Measurements from ENCODE around the gene SEPTIN10. TPM values are rescaled to one million over a fixed set of nuclear protein-coding genes. Genes with fewer than 3 reads are reported as not detected.

SEPTIN10 gene
- total RNA-seq, 1 experiment from 2014 or later: 105 TPM

GRCh38 chr2:109615637-109616144, 1.9 kb upstream of the SEPTIN10 start:
- peak; percentile 20 for TF ChIP-seq CTCF (IDR thresholded peaks at IDR 0.05; ENCODE audit: unreplicated experiment)
- Mint-ChIP-seq H3K36me3 (ENCODE audit: insufficient read depth, unreplicated experiment) (peaks cover 9% of the 10 kb centered on the region), H3K27ac (ENCODE audit: low read depth, unreplicated experiment) (peak overlapping the region; percentile 89), H3K4me1 (ENCODE audit: insufficient read depth, unreplicated experiment) (peaks cover 7% of the 10 kb centered on the region), H3K27me3 (ENCODE audit: insufficient read depth, unreplicated experiment) (no peaks in the 10 kb centered on the region), H3K4me3 (ENCODE audit: unreplicated experiment) (peak overlapping the region; percentile 96), H3K9me3 (ENCODE audit: unreplicated experiment) (no peaks in the 10 kb centered on the region)
- intact Hi-C loops (cut with micrococcal nuclease): loop anchor here (1.0 to 5.0 kb wide), 4 partner anchors 47 to 100 kb away; no protein-coding TSS in a partner anchor
- DNase-seq (ENCODE audit: unreplicated experiment): peak; percentile 72
- POLR2A ChIA-PET: interaction anchor here (1.1 to 6.1 kb wide), 13 partner anchors 8 to 120 kb away, joined by 3 to 168 read pairs (median 6); no protein-coding TSS in a partner anchor
- BruUV-seq (replicated peaks): no TSS peak
- CTCF ChIA-PET: interaction anchor here (0.8 to 3.0 kb wide), 8 partner anchors 15 to 120 kb away, joined by 3 to 10 read pairs (median 5); no protein-coding TSS in a partner anchor

- Mint-ChIP-seq H3K9me3 (ENCODE audit: unreplicated experiment) (no peaks in the 10 kb centered on the region), H3K36me3 (ENCODE audit: insufficient read depth, unreplicated experiment) (peaks cover 16% of the 10 kb centered on the region), H3K27ac (ENCODE audit: low read depth, unreplicated experiment) (peak overlapping the region; percentile 89), H3K4me1 (ENCODE audit: insufficient read depth, unreplicated experiment) (peaks cover 7% of the 10 kb centered on the region), H3K4me3 (ENCODE audit: unreplicated experiment) (peak overlapping the region; percentile 96), H3K27me3 (ENCODE audit: insufficient read depth, unreplicated experiment) (no peaks in the 10 kb centered on the region)
- intact Hi-C loops (cut with micrococcal nuclease): loop anchor here (1.0 to 5.0 kb wide), 4 partner anchors 11 to 100 kb away; no protein-coding TSS in a partner anchor
- CTCF ChIA-PET: interaction anchor here (0.6 to 3.0 kb wide), 11 partner anchors 9 to 121 kb away, joined by 3 to 10 read pairs (median 3); no protein-coding TSS in a partner anchor
- TF ChIP-seq CTCF (IDR thresholded peaks at IDR 0.05; ENCODE audit: unreplicated experiment): no peak
- BruUV-seq (replicated peaks): no TSS peak
- peak; percentile 34 for DNase-seq (ENCODE audit: unreplicated experiment)
- POLR2A ChIA-PET: interaction anchor here (0.6 to 6.1 kb wide), 23 partner anchors 8 to 642 kb away, joined by 3 to 168 read pairs (median 4); no protein-coding TSS in a partner anchor
Observed at GRCh38 chr2:109614715-109615636, 1.2 kb upstream of the SEPTIN10 start.

- Mint-ChIP-seq H3K4me3 (ENCODE audit: unreplicated experiment) (peak overlapping the region; percentile 96), H3K4me1 (ENCODE audit: insufficient read depth, unreplicated experiment) (peaks cover 21% of the 10 kb centered on the region), H3K27ac (ENCODE audit: low read depth, unreplicated experiment) (peak overlapping the region; percentile 96), H3K27me3 (ENCODE audit: insufficient read depth, unreplicated experiment) (no peaks in the 10 kb centered on the region), H3K36me3 (ENCODE audit: insufficient read depth, unreplicated experiment) (peaks cover 17% of the 10 kb centered on the region), H3K9me3 (ENCODE audit: unreplicated experiment) (no peaks in the 10 kb centered on the region)
- no peak for TF ChIP-seq CTCF (IDR thresholded peaks at IDR 0.05; ENCODE audit: unreplicated experiment)
- intact Hi-C loops (cut with micrococcal nuclease): no loop called here
- ChIA-PET POLR2A (interaction anchor here (0.7 to 6.1 kb wide), 21 partner anchors 8 to 1630 kb away, joined by 3 to 168 read pairs (median 5); partner anchors contain the start of gene NPHP1), CTCF (interaction anchor here (0.6 to 3.0 kb wide), 6 partner anchors 7 to 123 kb away, joined by 3 to 10 read pairs (median 3); no protein-coding TSS in a partner anchor)
- BruUV-seq (replicated peaks): no TSS peak
- DNase-seq (ENCODE audit: unreplicated experiment): peak; percentile 68
Observed at GRCh38 chr2:109613081-109613921, 465 bp downstream of the SEPTIN10 start.
